Dermis blood vessel endothelial cell (primary cell): ENCODE data around the gene POLA1. TPM values are rescaled to one million over a fixed set of nuclear protein-coding genes. Genes with fewer than 3 reads are reported as not detected.

Experiments
- DNase-seq: peaks from one replicate; pipeline ENCODE4 v3.0.0; 2010
- total RNA-seq: library from RNA; depleted of rRNA; stranded (reverse); fragments of >200 nt; gene quantifications from 2 replicates; pipeline ENCODE4 v1.2.3, GENCODE V29; 2014

The POLA1 gene
- total RNA-seq, 1 donor from 2014 or later: 12.6 TPM

GRCh38 chrX:25012793-25013631 is 319.3 kb downstream of the POLA1 start:
- DNase-seq: no peak

- no peak for DNase-seq
Observed at GRCh38 chrX:25013632-25014365, 320.1 kb downstream of the POLA1 start.

- no peak for DNase-seq
Observed at GRCh38 chrX:25014366-25014838, 320.7 kb downstream of the POLA1 start.

GRCh38 chrX:25015486-25016360 is 322.0 kb downstream of the POLA1 start, which contains the start of gene ARX:
ARX (minus strand) TSS chrX:25015965; CDS start chrX:25015737, 228 bp downstream.
- peak; percentile 75 for DNase-seq

GRCh38 chrX:25016361-25016671 is 322.6 kb downstream of the POLA1 start:
- no peak for DNase-seq

GRCh38 chrX:25016938-25017598 is 323.4 kb downstream of the POLA1 start:
- DNase-seq: no peak

- DNase-seq: no peak
Observed at GRCh38 chrX:25017667-25018247, 324.0 kb downstream of the POLA1 start.

- no peak for DNase-seq
Observed at GRCh38 chrX:25018682-25019081, 325.0 kb downstream of the POLA1 start.

GRCh38 chrX:25019707-25020390 is 326.1 kb downstream of the POLA1 start:
- no peak for DNase-seq

GRCh38 chrX:25020391-25020904 is 326.7 kb downstream of the POLA1 start:
- no peak for DNase-seq

GRCh38 chrX:25020905-25021449 is 327.3 kb downstream of the POLA1 start:
- peak; percentile 30 for DNase-seq

GRCh38 chrX:25022499-25023325 is 329.0 kb downstream of the POLA1 start:
- DNase-seq: no peak

- no peak for DNase-seq
Observed at GRCh38 chrX:25023908-25024307, 330.2 kb downstream of the POLA1 start.

- no peak for DNase-seq
Observed at GRCh38 chrX:25025615-25026014, 331.9 kb downstream of the POLA1 start.

GRCh38 chrX:25026576-25026975 is 332.9 kb downstream of the POLA1 start:
- no peak for DNase-seq

GRCh38 chrX:25028726-25029125 is 335.0 kb downstream of the POLA1 start:
- peak; percentile 28 for DNase-seq

GRCh38 chrX:25029288-25029825 is 335.6 kb downstream of the POLA1 start:
- DNase-seq: no peak

GRCh38 chrX:25034889-25035288 is 341.2 kb downstream of the POLA1 start:
- no peak for DNase-seq

- DNase-seq: no peak
Observed at GRCh38 chrX:25039036-25039435, 345.3 kb downstream of the POLA1 start.
